ENCODE measurements around the gene SNN.

The SNN gene

DNA sequence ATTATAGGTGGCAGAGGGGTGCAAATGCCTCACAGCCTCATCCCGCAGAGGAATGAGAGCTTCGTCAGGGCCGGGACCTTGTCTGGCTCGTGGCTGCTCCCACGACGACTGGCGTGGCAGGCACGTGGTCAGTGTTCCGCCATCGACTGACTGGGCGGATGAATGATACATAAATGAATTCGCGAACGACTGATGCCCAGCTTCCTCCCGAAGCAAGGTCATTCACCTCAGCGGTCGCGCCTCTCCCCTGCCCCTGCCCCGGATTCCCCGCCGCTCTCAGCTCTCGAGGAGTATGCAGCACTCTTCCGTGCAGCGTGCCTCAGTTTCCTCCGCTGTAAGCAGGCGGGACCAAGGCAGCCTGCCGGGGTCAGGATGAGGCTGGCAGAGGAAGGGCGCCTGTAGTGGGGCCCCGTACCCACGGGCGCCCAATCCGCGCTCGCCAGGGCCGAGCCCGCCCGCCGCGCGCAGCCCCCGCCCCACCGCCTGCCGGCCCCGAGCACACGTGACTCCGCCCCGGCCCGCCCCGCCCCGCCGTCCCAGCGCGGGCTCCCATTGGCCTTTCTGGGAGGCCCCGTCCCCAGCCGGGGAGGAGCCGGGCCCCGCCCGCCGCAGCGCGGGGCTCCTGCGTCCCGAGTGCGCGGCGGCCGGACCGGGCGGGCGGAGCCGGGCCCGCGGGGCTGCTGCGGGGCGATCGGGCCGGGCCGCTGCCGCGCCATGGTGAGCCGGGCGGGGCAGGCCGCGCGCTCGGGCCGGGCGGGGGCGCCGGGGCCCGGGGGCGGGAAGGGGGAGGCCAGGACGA lies at the start of gene SNN:
SNN (plus strand) TSS at position 632 of the 799 bp plus-strand sequence. CDS start 7,605 bp downstream, outside the sequence.
- DNase-seq (ENCODE audit: low read depth) = peak; percentile 70

DNA sequence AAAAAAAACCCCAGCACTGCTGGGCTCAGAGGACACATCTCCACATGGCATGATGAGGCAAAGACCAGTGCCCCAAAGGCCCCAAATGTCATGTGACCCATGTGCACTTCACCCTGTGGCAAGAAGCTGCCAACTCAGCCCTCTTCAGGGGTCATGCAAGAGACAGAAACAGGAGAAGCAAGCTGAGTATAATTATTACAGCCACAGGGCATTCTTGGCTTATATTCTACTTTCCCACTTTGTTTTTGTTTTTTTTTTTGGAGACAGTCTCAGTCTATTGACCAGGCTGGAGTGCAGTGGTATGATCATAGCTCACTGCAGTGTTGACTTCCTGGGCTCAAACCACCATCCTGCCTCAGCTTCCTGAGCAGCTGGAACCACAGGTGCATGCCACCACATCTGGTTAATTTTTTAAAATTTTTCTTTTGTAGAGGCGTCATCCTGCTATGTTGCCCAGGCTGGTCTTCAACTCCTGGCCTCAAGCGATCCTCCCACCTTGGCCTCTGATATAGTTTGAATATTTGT lies 48.9 kb upstream of the SNN start:
- no peak for DNase-seq (ENCODE audit: low read depth)

GRCh38 chr16:11620243-11621003 lies 47.8 kb upstream of the SNN start:
- DNase-seq (ENCODE audit: low read depth) = no peak

GRCh38 chr16:11621539-11621919 lies 46.7 kb upstream of the SNN start:
- no peak for DNase-seq (ENCODE audit: low read depth)

- DNase-seq (ENCODE audit: low read depth) = peak; percentile 46
Measured at GRCh38 chr16:11621920-11622651, 46.2 kb upstream of the SNN start.

DNA sequence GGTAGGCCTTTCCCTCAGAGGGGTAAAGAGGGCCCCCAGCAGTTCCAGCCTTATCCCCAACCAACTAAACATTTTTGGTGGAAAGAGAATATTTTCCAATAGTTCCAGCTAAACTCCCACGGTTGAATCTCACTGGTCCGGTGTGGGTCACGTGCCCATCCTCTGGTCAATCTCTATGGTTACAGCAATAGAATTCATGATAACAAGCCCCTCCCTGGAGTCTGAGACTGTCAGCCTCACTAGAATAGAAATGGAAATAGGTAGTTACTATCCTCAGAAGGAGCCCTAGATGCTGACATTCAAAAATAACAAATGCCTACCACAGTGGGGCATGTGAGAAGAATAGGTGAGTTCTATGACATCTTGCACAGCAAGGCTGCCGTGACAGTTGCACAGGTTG lies 44.0 kb upstream of the SNN start:
- no peak for DNase-seq (ENCODE audit: low read depth)

- no peak for DNase-seq (ENCODE audit: low read depth)
Measured at GRCh38 chr16:11624636-11625607, 43.3 kb upstream of the SNN start.

GRCh38 chr16:11625769-11626168 lies 42.5 kb upstream of the SNN start:
- no peak for DNase-seq (ENCODE audit: low read depth)

DNA sequence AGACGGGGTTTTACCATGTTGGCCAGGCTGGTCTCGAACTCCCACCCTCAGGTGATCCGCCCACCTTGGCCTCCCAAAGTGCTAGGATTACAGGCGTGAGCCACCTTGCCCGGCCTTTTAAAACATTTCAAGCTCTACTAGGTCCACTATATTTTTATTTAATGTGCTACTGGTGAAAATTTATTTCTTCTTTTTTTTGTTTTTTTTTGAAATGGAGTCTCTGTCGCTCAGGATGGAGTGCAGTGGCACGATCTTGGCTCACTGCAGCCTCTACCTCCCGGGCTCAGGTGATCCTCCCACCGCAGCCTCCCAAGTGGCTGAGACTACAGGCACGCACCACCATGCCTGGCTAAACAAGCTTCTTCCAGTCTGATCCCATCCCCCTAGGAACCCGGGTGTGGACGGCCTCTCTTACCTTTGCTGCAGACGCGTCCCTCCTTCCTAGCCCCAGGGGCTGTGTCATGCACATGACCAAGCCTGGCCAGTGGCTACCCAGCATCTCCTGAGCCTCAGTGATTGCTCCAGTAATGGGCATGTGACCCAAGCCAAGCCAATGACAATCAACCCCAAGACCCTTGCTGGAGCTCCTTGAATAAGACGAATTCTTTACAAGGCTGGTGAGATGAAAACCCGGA lies 41.5 kb upstream of the SNN start:
- no peak for DNase-seq (ENCODE audit: low read depth)

- DNase-seq (ENCODE audit: low read depth) = no peak
Measured at GRCh38 chr16:11627292-11627663, 41.0 kb upstream of the SNN start.

GRCh38 chr16:11627822-11628457 lies 40.3 kb upstream of the SNN start:
- DNase-seq (ENCODE audit: low read depth) = no peak

GRCh38 chr16:11629071-11630030 lies 38.9 kb upstream of the SNN start:
- no peak for DNase-seq (ENCODE audit: low read depth)

GRCh38 chr16:11630046-11630767 lies 38.0 kb upstream of the SNN start:
- DNase-seq (ENCODE audit: low read depth) = no peak

DNA sequence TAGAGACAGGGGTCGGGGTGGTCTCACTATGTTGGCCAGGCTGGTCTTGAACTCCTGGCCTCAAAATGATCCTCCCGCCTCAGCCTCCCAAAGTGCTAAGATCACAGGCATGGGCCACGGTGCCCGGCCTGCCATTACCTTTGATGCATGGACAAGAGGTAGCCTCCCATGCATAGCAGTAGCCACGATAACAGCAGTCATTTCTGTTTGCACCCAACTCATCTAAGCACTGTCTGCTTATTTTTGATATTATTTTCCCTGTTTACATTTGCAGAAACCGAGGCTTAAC lies 37.5 kb upstream of the SNN start:
- no peak for DNase-seq (ENCODE audit: low read depth)

GRCh38 chr16:11631214-11631613 lies 37.0 kb upstream of the SNN start:
- DNase-seq (ENCODE audit: low read depth) = no peak

DNA sequence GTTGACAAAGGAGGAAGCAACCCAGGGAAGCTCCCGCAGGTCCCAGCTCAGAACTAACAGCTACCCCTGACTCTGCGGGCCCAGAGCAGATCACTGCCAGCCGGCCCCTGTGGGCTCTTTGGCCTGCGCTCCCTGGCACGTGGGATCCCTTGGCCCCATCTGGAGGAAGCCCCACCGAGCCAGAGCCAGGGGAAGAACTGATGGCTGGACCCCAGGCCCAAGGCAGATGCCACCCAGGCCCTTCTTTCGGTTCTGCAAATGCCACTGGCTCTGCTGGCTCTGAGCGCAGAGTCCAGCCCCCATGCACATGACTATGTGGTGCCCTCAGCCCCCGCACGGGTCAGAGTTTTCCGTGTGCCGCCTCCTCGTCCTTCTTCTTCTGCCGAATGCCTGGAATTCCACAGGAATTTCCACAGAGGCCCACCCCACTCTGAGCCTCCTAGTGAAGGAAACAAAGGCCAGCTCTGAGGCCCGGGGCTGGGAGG lies 35.8 kb upstream of the SNN start:
- no peak for DNase-seq (ENCODE audit: low read depth)

GRCh38 chr16:11633113-11633512 lies 35.1 kb upstream of the SNN start:
- DNase-seq (ENCODE audit: low read depth) = no peak

- DNase-seq (ENCODE audit: low read depth) = no peak
Measured at GRCh38 chr16:11634312-11634711, 33.9 kb upstream of the SNN start.
